Thyroid gland (tissue), 4 donors: Measurements from ENCODE around the gene ZNF780B. TPM values are rescaled to one million over a fixed set of nuclear protein-coding genes. Genes with fewer than 3 reads are reported as not detected.

Source experiments
- DNase-seq, 2 donors: peaks; one replicate each; pipeline ENCODE4 v3.0.0-alpha.2; 2019
- H3K27ac ChIP-seq, 3 donors: fragments of 200-600 bp; sonication (generic); 1 replicate in 2 of 3; 2 replicates in 1 of 3; pipeline ENCODE4 v1.5.1; 2016 to 2019; ENCODE audit warnings: mild to moderate bottlenecking in 1 of 3, moderate library complexity in 1 of 3
- H3K27me3 ChIP-seq: fragments of 200-600 bp; sonication (generic); one replicate; pipeline ENCODE4 v1.5.1; 2019
- H3K36me3 ChIP-seq, 2 donors: fragments of 200-600 bp; sonication (generic); one replicate each; pipeline ENCODE4 v1.5.1; 2016 to 2019
- H3K4me1 ChIP-seq, 2 donors: fragments of 200-600 bp; sonication (generic); one replicate each; pipeline ENCODE4 v1.5.1; 2017 to 2019
- H3K4me3 ChIP-seq, 3 donors: fragments of 200-600 bp; sonication (generic); replicated peaks in 1 of 3; 1 replicate in 2 of 3; 2 replicates in 1 of 3; pipeline ENCODE4 v1.5.1; 2016; ENCODE audit warnings: mild to moderate bottlenecking in 1 of 3
- H3K9me3 ChIP-seq: fragments of 200-600 bp; sonication (generic); one replicate; pipeline ENCODE4 v1.5.1; 2017
- POLR2A ChIP-seq, 2 donors: fragments of 450-650 bp; IDR thresholded peaks; one replicate each; pipeline ENCODE4 v1.6.1; 2017; ENCODE audit warnings: antibody characterized with exemption in 2 of 2, mild to moderate bottlenecking in 2 of 2, moderate library complexity in 1 of 2
- WGBS, 2 donors: methylation state at CpG; one replicate each; pipeline ENCODE4 v1.1.5; 2017; 5-methylcytosine and 5-hydroxymethylcytosine counted together
- intact Hi-C: fragments of 100-400 bp; cut with DNase I; formaldehyde crosslinking; loops from one replicate; pipeline ENCODE4 v1.15.1; 2023
- total RNA-seq, 4 donors: library from RNA; depleted of rRNA; stranded (reverse); fragments of >200 nt; gene quantifications; one replicate each; pipeline ENCODE4 v1.2.3, GENCODE V29; 2016
- TF ChIP-seq, protein P1 (sequence below), 6 experiments: fragments of 200-600 bp in 3 of 6; fragments of 450-650 bp in 3 of 6; sonication (generic) in 3 of 6; IDR thresholded peaks; one replicate each; pipeline ENCODE4 v1.5.1; 2016 to 2019; ENCODE audit warnings: antibody characterized with exemption in 6 of 6, mild to moderate bottlenecking in 2 of 6, inconsistent platforms in 1 of 6, moderate library complexity in 1 of 6

The ZNF780B gene
- total RNA-seq, 4 donors from 2014 or later: 22.3 to 44.6 (median 30.9) TPM

GRCh38 chr19:40091205-40092129 is 35.4 kb upstream of the ZNF780B start:
- Histone ChIP-seq H3K27ac (peak overlapping the region; percentile 67 to 83 (median 75)), H3K36me3 (no peaks in the 10 kb centered on the region), H3K9me3 (no peaks in the 10 kb centered on the region), H3K4me3 (peak overlapping the region; percentile 23 to 89 (median 66)), H3K4me1 (peaks cover 7 to 10% of the 10 kb centered on the region in 2 donors), H3K27me3 (no peaks in the 10 kb centered on the region)
- no peak for DNase-seq
- intact Hi-C loops: no loop called here
- no peak for TF ChIP-seq POLR2A (IDR thresholded peaks at IDR 0.05)
- TF ChIP-seq, protein P1, sequence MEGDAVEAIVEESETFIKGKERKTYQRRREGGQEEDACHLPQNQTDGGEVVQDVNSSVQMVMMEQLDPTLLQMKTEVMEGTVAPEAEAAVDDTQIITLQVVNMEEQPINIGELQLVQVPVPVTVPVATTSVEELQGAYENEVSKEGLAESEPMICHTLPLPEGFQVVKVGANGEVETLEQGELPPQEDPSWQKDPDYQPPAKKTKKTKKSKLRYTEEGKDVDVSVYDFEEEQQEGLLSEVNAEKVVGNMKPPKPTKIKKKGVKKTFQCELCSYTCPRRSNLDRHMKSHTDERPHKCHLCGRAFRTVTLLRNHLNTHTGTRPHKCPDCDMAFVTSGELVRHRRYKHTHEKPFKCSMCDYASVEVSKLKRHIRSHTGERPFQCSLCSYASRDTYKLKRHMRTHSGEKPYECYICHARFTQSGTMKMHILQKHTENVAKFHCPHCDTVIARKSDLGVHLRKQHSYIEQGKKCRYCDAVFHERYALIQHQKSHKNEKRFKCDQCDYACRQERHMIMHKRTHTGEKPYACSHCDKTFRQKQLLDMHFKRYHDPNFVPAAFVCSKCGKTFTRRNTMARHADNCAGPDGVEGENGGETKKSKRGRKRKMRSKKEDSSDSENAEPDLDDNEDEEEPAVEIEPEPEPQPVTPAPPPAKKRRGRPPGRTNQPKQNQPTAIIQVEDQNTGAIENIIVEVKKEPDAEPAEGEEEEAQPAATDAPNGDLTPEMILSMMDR (IDR thresholded peaks at IDR 0.05): no peak
- WGBS, 2 donors: 50 to 52% methylated on average over 10 of the region's 10 CpGs

DNA sequence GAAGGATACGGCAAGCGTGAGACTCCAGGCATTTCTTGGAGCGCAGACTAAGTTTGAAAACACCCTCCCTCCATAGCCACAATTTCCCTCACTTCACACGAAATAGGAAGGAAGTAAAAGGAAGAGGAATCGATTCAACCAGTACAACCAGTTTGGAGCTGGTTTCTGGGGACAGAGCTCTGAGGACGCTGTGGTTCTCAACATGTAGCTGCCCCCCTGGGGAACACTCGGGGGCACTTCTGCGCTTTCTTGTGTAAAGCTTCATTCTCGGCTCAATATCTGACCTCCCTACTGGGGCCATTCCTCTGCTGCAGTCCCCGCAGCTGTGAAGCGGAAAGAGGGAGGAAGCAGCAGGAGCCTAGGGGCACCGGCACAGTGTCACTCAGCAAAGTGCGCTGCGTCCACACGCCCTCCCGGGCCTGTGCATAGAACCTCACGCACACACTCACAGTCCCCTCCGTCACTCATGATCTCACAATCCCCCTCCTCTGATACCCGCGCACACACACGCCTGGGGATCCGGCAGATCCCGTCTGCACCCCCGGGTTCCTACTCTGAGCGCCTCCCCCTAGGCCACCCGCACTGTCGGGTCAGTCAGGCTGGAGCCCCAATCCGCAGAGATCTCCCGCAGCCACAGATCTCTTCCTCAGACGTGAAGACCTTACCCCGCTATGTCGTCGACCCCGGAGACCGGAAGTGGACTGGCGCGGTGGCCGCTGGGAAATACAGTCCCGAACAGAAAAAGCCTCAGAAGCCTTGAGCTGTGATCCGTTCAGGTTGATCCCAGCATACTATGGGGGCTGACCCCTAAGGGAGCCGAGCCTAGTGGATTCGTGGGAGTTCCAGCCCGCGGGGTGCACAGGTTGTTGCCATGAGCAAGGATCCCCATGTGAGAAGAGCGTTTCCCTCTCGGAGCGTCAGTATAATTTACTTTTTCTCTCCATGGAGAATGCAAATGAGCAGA is 34.5 kb upstream of the ZNF780B start, which contains the start of gene ZNF780A:
ZNF780A (minus strand) TSS at position 703 of the 964 bp plus-strand sequence. CDS start 6,190 bp downstream, outside the sequence.
- Histone ChIP-seq H3K36me3 (no peaks in the 10 kb centered on the region), H3K4me1 (peaks cover 7 to 10% of the 10 kb centered on the region in 2 donors), H3K9me3 (no peaks in the 10 kb centered on the region), H3K4me3 (peak within 1 kb of the TSS; percentile 23 to 89 (median 66)), H3K27ac (peak within 1 kb of the TSS; percentile 67 to 83 (median 75)), H3K27me3 (no peaks in the 10 kb centered on the region)
- intact Hi-C loops: no loop called here
- DNase-seq: peak; percentile 77
- peak in 1 of 2 donors; percentile 61 for TF ChIP-seq POLR2A (IDR thresholded peaks at IDR 0.05)
- TF ChIP-seq, protein P1 (IDR thresholded peaks at IDR 0.05): no peak
- WGBS, 2 donors: 1% methylated on average over 39 to 46 of the region's 47 CpGs

DNA sequence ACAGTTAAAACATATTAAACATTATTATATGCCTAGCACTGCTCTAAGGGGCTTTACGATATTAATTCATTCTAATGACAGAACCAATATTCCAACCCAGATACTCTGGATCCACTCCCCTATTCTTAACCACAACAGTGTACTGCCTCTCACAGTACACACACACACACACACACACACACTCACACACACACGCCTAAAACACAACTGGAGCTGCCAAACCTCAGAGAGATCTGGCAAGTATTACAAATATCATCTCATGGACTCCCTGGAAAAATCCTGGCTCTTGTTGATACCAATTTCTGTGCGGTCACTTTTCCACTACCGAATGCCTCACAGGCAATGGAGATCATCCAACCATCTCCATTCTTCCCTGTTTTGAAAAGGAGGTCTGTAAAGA is 33.4 kb upstream of the ZNF780B start:
- 50 to 52% methylated on average over 4 of the region's 4 CpGs for WGBS, 2 donors
- peak in 1 of 2 donors; percentile 14 for DNase-seq
- Histone ChIP-seq H3K27me3 (no peaks in the 10 kb centered on the region), H3K27ac (no peak overlapping the region), H3K9me3 (no peaks in the 10 kb centered on the region), H3K4me1 (peaks cover 7 to 10% of the 10 kb centered on the region in 2 donors), H3K36me3 (no peaks in the 10 kb centered on the region), H3K4me3 (peak overlapping the region in 1 of 3 donors; percentile 66)
- TF ChIP-seq, protein P1 (IDR thresholded peaks at IDR 0.05): no peak
- TF ChIP-seq POLR2A (IDR thresholded peaks at IDR 0.05): no peak
- intact Hi-C loops: no loop called here

GRCh38 chr19:40088299-40089047 is 32.4 kb upstream of the ZNF780B start:
- TF ChIP-seq POLR2A (IDR thresholded peaks at IDR 0.05): no peak
- TF ChIP-seq, protein P1 (IDR thresholded peaks at IDR 0.05): no peak
- no peak for DNase-seq
- Histone ChIP-seq H3K4me1 (peaks cover 7 to 10% of the 10 kb centered on the region in 2 donors), H3K27me3 (no peaks in the 10 kb centered on the region), H3K36me3 (peaks cover 0 to 7% of the 10 kb centered on the region in 2 donors), H3K9me3 (no peaks in the 10 kb centered on the region), H3K27ac (no peak overlapping the region), H3K4me3 (no peak overlapping the region)
- 86 to 88% methylated on average over 5 of the region's 5 CpGs for WGBS, 2 donors
- intact Hi-C loops: no loop called here
